ENCODE results near the gene DMAC2.

The DMAC2 gene

DNA sequence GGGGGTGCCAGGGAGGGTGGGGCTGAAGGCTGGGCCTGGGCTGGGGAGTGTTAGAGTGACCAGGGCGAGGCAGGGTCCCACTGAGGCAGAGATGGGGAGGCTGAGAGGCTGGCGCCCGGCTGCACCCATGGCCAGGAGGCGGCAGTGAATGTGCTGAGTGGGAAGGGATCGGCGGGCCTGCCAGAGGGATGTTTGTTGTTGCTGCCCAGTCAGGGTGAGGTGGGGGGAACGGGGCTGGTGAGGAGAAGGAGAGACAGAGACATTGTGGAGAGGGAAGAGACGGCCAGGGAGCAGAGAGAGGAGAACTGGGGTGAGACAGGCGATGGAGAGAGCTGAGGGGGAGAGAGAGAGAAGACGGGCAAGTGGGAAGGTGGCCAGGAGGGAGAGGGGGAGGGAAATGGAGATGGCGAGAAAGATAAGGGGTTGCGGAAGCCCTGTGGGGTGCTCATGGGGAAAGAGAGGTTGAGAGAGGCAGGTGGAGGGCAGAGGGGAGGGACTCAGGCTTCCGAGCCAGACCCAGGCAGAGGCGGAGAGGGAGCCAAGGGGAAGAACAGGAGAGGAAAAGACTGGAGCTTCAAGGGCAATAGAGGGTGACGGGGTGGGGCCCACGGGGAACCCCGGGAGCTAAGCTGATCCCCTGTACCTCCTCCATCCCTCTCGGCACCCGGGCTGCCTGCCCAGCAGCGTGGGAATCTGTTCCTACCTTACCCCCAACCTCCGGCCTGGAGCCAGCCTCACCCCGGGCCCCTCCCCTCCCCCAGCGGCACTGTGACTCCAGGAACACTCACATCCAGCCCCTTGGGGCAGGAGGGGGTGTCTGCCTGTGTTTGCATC lies 11.8 kb downstream of the DMAC2 start:
- H3K27ac ChIP-seq (ENCODE audit: low read depth, low read length) = no peak overlapping the region
- H3F3A ChIP-seq (ENCODE audit: insufficient read depth) = no peaks in the 10 kb centered on the region
- H2AFZ ChIP-seq (ENCODE audit: low read depth, low read length, severe bottlenecking) = no peak overlapping the region
- H3K9me3 ChIP-seq (ENCODE audit: insufficient read depth, low read length) = no peaks in the 10 kb centered on the region
- no peaks in the 10 kb centered on the region for H3K79me2 ChIP-seq (ENCODE audit: insufficient read depth, low read length)
- TF ChIP-seq, protein P1, sequence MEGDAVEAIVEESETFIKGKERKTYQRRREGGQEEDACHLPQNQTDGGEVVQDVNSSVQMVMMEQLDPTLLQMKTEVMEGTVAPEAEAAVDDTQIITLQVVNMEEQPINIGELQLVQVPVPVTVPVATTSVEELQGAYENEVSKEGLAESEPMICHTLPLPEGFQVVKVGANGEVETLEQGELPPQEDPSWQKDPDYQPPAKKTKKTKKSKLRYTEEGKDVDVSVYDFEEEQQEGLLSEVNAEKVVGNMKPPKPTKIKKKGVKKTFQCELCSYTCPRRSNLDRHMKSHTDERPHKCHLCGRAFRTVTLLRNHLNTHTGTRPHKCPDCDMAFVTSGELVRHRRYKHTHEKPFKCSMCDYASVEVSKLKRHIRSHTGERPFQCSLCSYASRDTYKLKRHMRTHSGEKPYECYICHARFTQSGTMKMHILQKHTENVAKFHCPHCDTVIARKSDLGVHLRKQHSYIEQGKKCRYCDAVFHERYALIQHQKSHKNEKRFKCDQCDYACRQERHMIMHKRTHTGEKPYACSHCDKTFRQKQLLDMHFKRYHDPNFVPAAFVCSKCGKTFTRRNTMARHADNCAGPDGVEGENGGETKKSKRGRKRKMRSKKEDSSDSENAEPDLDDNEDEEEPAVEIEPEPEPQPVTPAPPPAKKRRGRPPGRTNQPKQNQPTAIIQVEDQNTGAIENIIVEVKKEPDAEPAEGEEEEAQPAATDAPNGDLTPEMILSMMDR (IDR thresholded peaks at IDR 0.05; ENCODE audit: insufficient read depth, low read length, poor library complexity, severe bottlenecking) = no peak
- no peak for TF ChIP-seq EZH2phosphoT487 (conservative IDR thresholded peaks at IDR 0.05; ENCODE audit: low read length)
- H3K27me3 ChIP-seq (ENCODE audit: low read length) = no peaks in the 10 kb centered on the region
- H3K4me2 ChIP-seq (ENCODE audit: low read depth, low read length, poor library complexity, severe bottlenecking) = no peak overlapping the region
- no peak overlapping the region for H3K4me3 ChIP-seq (ENCODE audit: insufficient read depth, low read length, poor library complexity, severe bottlenecking)
- H3K9me2 ChIP-seq (replicated peaks; ENCODE audit: insufficient read depth, low read length) = no peaks in the 10 kb centered on the region
- H4K20me1 ChIP-seq (ENCODE audit: low read depth, low read length) = no peaks in the 10 kb centered on the region
- no peaks in the 10 kb centered on the region for H3K36me3 ChIP-seq (ENCODE audit: low read length)
- no peak overlapping the region for H3K9ac ChIP-seq (ENCODE audit: low read length)

DNA sequence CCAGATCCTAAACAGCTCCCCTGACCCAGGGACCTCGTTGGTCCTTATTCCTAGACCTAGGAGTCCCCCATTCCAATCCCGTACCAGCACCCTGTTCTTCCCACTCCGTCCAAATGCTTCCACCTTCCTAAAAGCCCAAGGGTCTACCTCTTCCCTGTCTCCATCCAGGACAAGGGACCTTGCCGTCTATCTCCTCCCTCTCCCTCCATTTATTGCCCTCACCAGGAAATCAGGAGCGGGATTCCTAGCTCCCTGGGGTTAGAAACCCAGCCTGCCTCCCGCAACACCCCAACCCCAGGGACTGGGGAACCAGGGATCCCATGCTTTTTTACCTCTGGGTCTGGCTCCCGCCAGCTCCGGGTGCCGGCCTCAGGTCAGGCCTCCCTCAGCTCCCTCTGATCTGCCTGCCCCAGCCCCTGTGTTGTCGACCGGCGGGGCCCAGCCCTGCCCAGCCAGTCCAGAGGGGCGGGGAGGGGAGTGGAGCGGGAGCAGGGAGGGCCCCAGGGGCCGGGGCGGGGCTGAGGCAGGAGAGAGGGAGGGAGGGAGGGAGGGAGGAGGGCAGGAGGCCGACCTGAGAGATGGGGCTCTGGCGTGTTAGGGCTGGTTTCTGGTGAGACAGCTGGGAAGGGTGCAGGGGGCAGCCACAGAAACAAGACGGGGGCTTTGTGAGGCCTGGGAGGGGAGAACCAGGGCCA lies 12.6 kb downstream of the DMAC2 start, which contains the start of gene B3GNT8:
B3GNT8 (minus strand) TSS at position 423 of the 695 bp plus-strand sequence. CDS start 596 bp downstream, outside the sequence.
- H3K4me3 ChIP-seq (ENCODE audit: insufficient read depth, low read length, poor library complexity, severe bottlenecking) = no peak within 1 kb of the TSS
- H3K9ac ChIP-seq (ENCODE audit: low read length) = no peak within 1 kb of the TSS

DNA sequence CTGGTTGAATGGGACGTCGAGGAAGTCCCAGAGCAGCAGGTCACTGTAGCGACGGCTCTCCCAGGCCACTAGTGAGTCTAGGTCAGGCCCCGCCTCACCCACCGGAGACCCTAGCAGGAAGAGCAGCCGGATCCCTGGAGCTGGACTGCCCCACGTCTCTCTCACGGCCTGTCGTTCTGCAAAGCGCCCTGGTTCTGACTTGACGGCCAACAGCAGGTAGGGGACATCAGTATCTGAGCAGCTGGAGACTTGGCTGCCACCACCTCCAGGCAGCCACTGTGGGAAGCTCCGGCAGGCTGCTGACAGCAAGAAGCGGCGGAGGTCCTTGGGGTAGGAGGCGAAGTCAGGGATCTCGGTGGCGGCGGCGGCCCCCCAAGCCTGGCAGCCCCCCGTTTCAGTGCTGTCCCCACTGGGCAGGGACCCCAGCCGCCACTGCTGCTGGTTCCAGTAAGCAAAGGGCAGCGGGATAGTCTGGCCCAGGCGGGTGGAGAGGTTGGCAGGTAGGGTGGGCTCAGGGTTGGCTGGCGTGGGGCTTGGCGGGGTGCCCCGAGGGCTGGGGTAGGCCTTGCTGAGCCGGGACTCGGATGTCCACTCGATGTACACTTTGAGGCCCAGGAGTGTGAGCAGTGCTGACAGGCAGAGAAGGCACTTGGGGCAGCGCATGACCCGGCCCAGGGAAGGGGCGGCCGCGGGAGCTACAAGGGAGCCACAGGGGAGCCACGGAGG lies 13.4 kb downstream of the DMAC2 start:
- H3K79me2 ChIP-seq (ENCODE audit: insufficient read depth, low read length) = no peaks in the 10 kb centered on the region
- no peaks in the 10 kb centered on the region for H3K9me2 ChIP-seq (replicated peaks; ENCODE audit: insufficient read depth, low read length)
- no peak overlapping the region for H2AFZ ChIP-seq (ENCODE audit: low read depth, low read length, severe bottlenecking)
- H3K4me2 ChIP-seq (ENCODE audit: low read depth, low read length, poor library complexity, severe bottlenecking) = no peak overlapping the region
- no peak for TF ChIP-seq EZH2phosphoT487 (conservative IDR thresholded peaks at IDR 0.05; ENCODE audit: low read length)
- TF ChIP-seq, protein P1 (IDR thresholded peaks at IDR 0.05; ENCODE audit: insufficient read depth, low read length, poor library complexity, severe bottlenecking) = no peak
- H3K9me3 ChIP-seq (ENCODE audit: insufficient read depth, low read length) = no peaks in the 10 kb centered on the region
- H4K20me1 ChIP-seq (ENCODE audit: low read depth, low read length) = no peaks in the 10 kb centered on the region
- H3K9ac ChIP-seq (ENCODE audit: low read length) = no peak overlapping the region
- H3K4me3 ChIP-seq (ENCODE audit: insufficient read depth, low read length, poor library complexity, severe bottlenecking) = no peak overlapping the region
- no peaks in the 10 kb centered on the region for H3K27me3 ChIP-seq (ENCODE audit: low read length)
- H3K36me3 ChIP-seq (ENCODE audit: low read length) = no peaks in the 10 kb centered on the region
- H3K27ac ChIP-seq (ENCODE audit: low read depth, low read length) = no peak overlapping the region
- H3F3A ChIP-seq (ENCODE audit: insufficient read depth) = no peaks in the 10 kb centered on the region

More for the DNA sequence above, 12.6 kb downstream of the DMAC2 start, which contains the start of gene B3GNT8:
- H3K4me2 ChIP-seq (ENCODE audit: low read depth, low read length, poor library complexity, severe bottlenecking) = no peak within 1 kb of the TSS
- no peaks in the 10 kb centered on the region for H3K9me2 ChIP-seq (replicated peaks; ENCODE audit: insufficient read depth, low read length)
- H4K20me1 ChIP-seq (ENCODE audit: low read depth, low read length) = no peaks in the 10 kb centered on the region
- H2AFZ ChIP-seq (ENCODE audit: low read depth, low read length, severe bottlenecking) = no peak within 1 kb of the TSS
- no peaks in the 10 kb centered on the region for H3K79me2 ChIP-seq (ENCODE audit: insufficient read depth, low read length)
- no peaks in the 10 kb centered on the region for H3F3A ChIP-seq (ENCODE audit: insufficient read depth)
- no peaks in the 10 kb centered on the region for H3K9me3 ChIP-seq (ENCODE audit: insufficient read depth, low read length)
- TF ChIP-seq EZH2phosphoT487 (conservative IDR thresholded peaks at IDR 0.05; ENCODE audit: low read length) = no peak
- TF ChIP-seq, protein P1 (IDR thresholded peaks at IDR 0.05; ENCODE audit: insufficient read depth, low read length, poor library complexity, severe bottlenecking) = no peak
- H3K27ac ChIP-seq (ENCODE audit: low read depth, low read length) = no peak within 1 kb of the TSS
- no peaks in the 10 kb centered on the region for H3K36me3 ChIP-seq (ENCODE audit: low read length)
- H3K27me3 ChIP-seq (ENCODE audit: low read length) = no peaks in the 10 kb centered on the region
